Stimulated activated CD4-positive, alpha-beta T cell treated with anti-CD3 and anti-CD28 coated beads, Interleukin-12 subunit alpha, Interleukin-12 subunit beta, amount 100 ng/mL, for 4 hours (primary cell): ENCODE data around the gene TFG.
"Not testable (repeated sequence)": the region's sequence is repeated elsewhere in the genome, so short reads cannot be mapped to it uniquely, and the experiment has no call there.

Experiments used
- DNase-seq: peaks from one replicate; pipeline ENCODE4 v3.0.0-alpha.2; 2020

The TFG gene

GRCh38 chr3:100708989-100709841 is at the start of gene TFG:
TSS of gene TFG (plus strand) at chr3:100709494. CDS start at chr3:100713686, 4,192 bp downstream.
- DNase-seq, result peak; percentile 97

GRCh38 chr3:100661294-100661693 is 48.0 kb upstream of the TFG start:
- not testable (repeated sequence) for DNase-seq

GRCh38 chr3:100662113-100662823 is 47.0 kb upstream of the TFG start:
- no peak for DNase-seq

- no peak for DNase-seq
Measured at GRCh38 chr3:100665230-100665629, 44.1 kb upstream of the TFG start.

GRCh38 chr3:100666699-100667098 is 42.6 kb upstream of the TFG start:
- not testable (repeated sequence) for DNase-seq

- not testable (repeated sequence) for DNase-seq
Measured at GRCh38 chr3:100667316-100667715, 42.0 kb upstream of the TFG start.

GRCh38 chr3:100670995-100671394 is 38.3 kb upstream of the TFG start:
- not testable (repeated sequence) for DNase-seq

GRCh38 chr3:100681496-100681895 is 27.8 kb upstream of the TFG start:
- no peak for DNase-seq

- no peak for DNase-seq
Measured at GRCh38 chr3:100682056-100682853, 27.0 kb upstream of the TFG start.

- no peak for DNase-seq
Measured at GRCh38 chr3:100682854-100683760, 26.2 kb upstream of the TFG start.

GRCh38 chr3:100693225-100693624 is 16.1 kb upstream of the TFG start:
- DNase-seq, result no peak

GRCh38 chr3:100695696-100696095 is 13.6 kb upstream of the TFG start:
- DNase-seq, result no peak

- DNase-seq, result no peak
Measured at GRCh38 chr3:100696161-100696560, 13.1 kb upstream of the TFG start.

- DNase-seq, result no peak
Measured at GRCh38 chr3:100697172-100697571, 12.1 kb upstream of the TFG start.

GRCh38 chr3:100697723-100698285 is 11.5 kb upstream of the TFG start:
- DNase-seq, result no peak

- DNase-seq, result no peak
Measured at GRCh38 chr3:100698736-100699135, 10.6 kb upstream of the TFG start.

- no peak for DNase-seq
Measured at GRCh38 chr3:100700708-100701107, 8.6 kb upstream of the TFG start.

- DNase-seq, result no peak
Measured at GRCh38 chr3:100702082-100702979, 7.0 kb upstream of the TFG start.

- DNase-seq, result no peak
Measured at GRCh38 chr3:100702980-100703345, 6.3 kb upstream of the TFG start.

- DNase-seq, result no peak
Measured at GRCh38 chr3:100703865-100704264, 5.4 kb upstream of the TFG start.

GRCh38 chr3:100706365-100706764 is 2.9 kb upstream of the TFG start:
- no peak for DNase-seq
